ENCODE results near the gene RNF212. TPM values are rescaled to one million over a fixed set of nuclear protein-coding genes. Genes with fewer than 3 reads are reported as not detected.

Gene RNF212
- polyA plus RNA-seq, 2 of the 4 experiments (the other 2 are of a cell fraction), result 3.0 TPM

GRCh38 chr4:1040344-1041146 lies 72.8 kb downstream of the RNF212 start:
- ATAC-seq, result no peak

GRCh38 chr4:1039493-1040343 lies 73.6 kb downstream of the RNF212 start:
- H3K27ac ChIP-seq, result peak overlapping the region; percentile 22 to 73; a peak in 3 of 6 replicates
- ATAC-seq (peak in 1 of 2 experiments; percentile 44; a peak in 3 of 6 replicates), DNase-seq (ENCODE audit: low read depth in 1 of 2, low spot score in 1 of 2) (no peak), FAIRE-seq (no peak)
- WGBS (ENCODE audit: missing lambda C conversion rate), result 81% methylated on average over 5 of the region's 20 CpGs
- CTCF ChIA-PET, result no interaction called here
- peaks cover 50% of the 10 kb centered on the region for H3K4me1 ChIP-seq
- no peak overlapping the region for H3K4me3 ChIP-seq
- TF ChIP-seq ESRRA (IDR thresholded peaks at IDR 0.05; ENCODE audit: borderline replicate concordance, low read length), result no peak
- no peak for TF ChIP-seq POLR2AphosphoS2 (conservative IDR thresholded peaks at IDR 0.05; ENCODE audit: low read length)
- no peak for TF ChIP-seq SMC3 (IDR thresholded peaks at IDR 0.05)
- TF ChIP-seq CEBPB (IDR thresholded peaks at IDR 0.05), result no peak
- TF ChIP-seq ZFP36 (IDR thresholded peaks at IDR 0.05; ENCODE audit: borderline replicate concordance, partially characterized antibody), result no peak
- no peak for TF ChIP-seq USF2 (IDR thresholded peaks at IDR 0.05)
- POLR2A ChIA-PET, result no interaction called here
- no peaks in the 10 kb centered on the region for H3K9me3 ChIP-seq
- H3K4me2 ChIP-seq, result 0 out of 3 replicates have a peak overlapping the region, but pooled peaks have one; percentile 21

More at GRCh38 chr4:1040344-1041146, 72.8 kb downstream of the RNF212 start:
- no peak for FAIRE-seq
- POLR2A ChIA-PET, result no interaction called here
- peaks cover 58% of the 10 kb centered on the region for H3K4me1 ChIP-seq
- H3K27ac ChIP-seq, result peak overlapping the region; percentile 82 to 99; a peak in 4 of 6 replicates
- CTCF ChIA-PET, result interaction anchor here (1.0 kb wide), 1 partner anchor 19 kb away, joined by 3 read pairs; no protein-coding TSS in a partner anchor
- TF ChIP-seq KDM1A (IDR thresholded peaks at IDR 0.05; ENCODE audit: low read depth) (no peak), ELK1 (IDR thresholded peaks at IDR 0.05; ENCODE audit: low read depth, low read length) (no peak), GATA3 (IDR thresholded peaks at IDR 0.05; ENCODE audit: borderline replicate concordance) (no peak), RFX5 (IDR thresholded peaks at IDR 0.05) (no peak), POLR2A (IDR thresholded peaks at IDR 0.05; ENCODE audit: low read length) (no peak)
- no peaks in the 10 kb centered on the region for H3K9me3 ChIP-seq
- no peak overlapping the region for H3K4me3 ChIP-seq
- WGBS (ENCODE audit: missing lambda C conversion rate), result 92% methylated on average over 11 of the region's 21 CpGs
- no peak for DNase-seq (ENCODE audit: low read depth in 1 of 2, low spot score in 1 of 2)
- H3K4me2 ChIP-seq, result peak overlapping the region; percentile 68; the same call in 1 of the 3 replicates

- Histone ChIP-seq H3K9me3 (no peaks in the 10 kb centered on the region), H3K4me2 (0 out of 3 replicates have a peak overlapping the region, but pooled peaks have one; percentile 21), H3K4me3 (no peak overlapping the region), H3K27ac (peak overlapping the region in 1 of 2 experiments; percentile 73; a peak in 3 of 6 replicates), H3K4me1 (peaks cover 43% of the 10 kb centered on the region)
- DNase-seq (ENCODE audit: low read depth in 1 of 2, low spot score in 1 of 2) (no peak), FAIRE-seq (no peak), ATAC-seq (no peak)
- 100% methylated on average over 1 of the region's 16 CpGs for WGBS (ENCODE audit: missing lambda C conversion rate)
- CTCF ChIA-PET, result no interaction called here
- POLR2A ChIA-PET, result no interaction called here
- TF ChIP-seq FOSB (CRISPR knock-in tag; IDR thresholded peaks at IDR 0.05), result no peak
Observed at GRCh38 chr4:1038948-1039492, 74.3 kb downstream of the RNF212 start.

- Histone ChIP-seq H3K27ac (peak overlapping the region in 1 of 2 experiments; percentile 50; a peak in 2 of 6 replicates), H3K4me1 (peaks cover 27% of the 10 kb centered on the region), H3K4me2 (no peak overlapping the region), H3K4me3 (no peak overlapping the region), H3K9me3 (no peaks in the 10 kb centered on the region)
- ChIA-PET POLR2A (no interaction called here), CTCF (interaction anchor here (1.2 kb wide), 1 partner anchor 50 kb away, joined by 3 read pairs; the partner anchor contains the start of gene IDUA)
- 69% methylated on average over 7 of the region's 26 CpGs for WGBS (ENCODE audit: missing lambda C conversion rate)
- no peak for DNase-seq (ENCODE audit: low read depth in 1 of 2, low spot score in 1 of 2)
- peak in 1 of 2 experiments; percentile 8; a peak in 1 of 6 replicates for ATAC-seq
- FAIRE-seq, result no peak
- TF ChIP-seq ZSCAN20 (CRISPR knock-in tag; IDR thresholded peaks at IDR 0.05) (no peak), GATA3 (IDR thresholded peaks at IDR 0.05; ENCODE audit: borderline replicate concordance) (no peak), FOXS1 (CRISPR knock-in tag; IDR thresholded peaks at IDR 0.05) (no peak)
Observed at GRCh38 chr4:1036976-1037810, 76.2 kb downstream of the RNF212 start.
